Mucosa of rectum (tissue), 2 donors: Measurements from ENCODE around the gene METAP2.

Experiments used
- H3K27ac ChIP-seq, 2 donors: one replicate each; pipeline ENCODE4 v1.7.0; 2013; ENCODE audit warnings: inconsistent platforms in 2 of 2, low read depth in 2 of 2, low read length in 2 of 2
- H3K27me3 ChIP-seq, 2 donors: one replicate each; pipeline ENCODE4 v1.7.0; 2013; ENCODE audit warnings: low read length in 2 of 2; ENCODE audit not compliant: control insufficient read depth in 2 of 2, insufficient read depth in 2 of 2
- H3K36me3 ChIP-seq, 2 donors: one replicate each; pipeline ENCODE4 v1.7.0; 2013; ENCODE audit warnings: low read length in 2 of 2; ENCODE audit not compliant: control insufficient read depth in 2 of 2, insufficient read depth in 2 of 2
- H3K4me1 ChIP-seq, 2 donors: one replicate each; pipeline ENCODE4 v1.7.0; 2013; ENCODE audit warnings: low read length in 2 of 2, mild to moderate bottlenecking in 1 of 2; ENCODE audit not compliant: control insufficient read depth in 2 of 2, insufficient read depth in 2 of 2
- H3K4me3 ChIP-seq, 2 donors: one replicate each; pipeline ENCODE4 v1.7.0; 2013; ENCODE audit warnings: low read length in 2 of 2
- H3K9ac ChIP-seq, 2 donors: one replicate each; pipeline ENCODE4 v1.7.0; 2013; ENCODE audit warnings: low read length in 2 of 2, low read depth in 1 of 2, mild to moderate bottlenecking in 1 of 2
- H3K9me3 ChIP-seq, 2 donors: one replicate each; pipeline ENCODE4 v1.7.0; 2013; ENCODE audit warnings: low read length in 2 of 2; ENCODE audit not compliant: control insufficient read depth in 2 of 2
- donor health status: healthy.
- donor health status: Normal muscosa, but diverticular disease.

METAP2 gene

DNA sequence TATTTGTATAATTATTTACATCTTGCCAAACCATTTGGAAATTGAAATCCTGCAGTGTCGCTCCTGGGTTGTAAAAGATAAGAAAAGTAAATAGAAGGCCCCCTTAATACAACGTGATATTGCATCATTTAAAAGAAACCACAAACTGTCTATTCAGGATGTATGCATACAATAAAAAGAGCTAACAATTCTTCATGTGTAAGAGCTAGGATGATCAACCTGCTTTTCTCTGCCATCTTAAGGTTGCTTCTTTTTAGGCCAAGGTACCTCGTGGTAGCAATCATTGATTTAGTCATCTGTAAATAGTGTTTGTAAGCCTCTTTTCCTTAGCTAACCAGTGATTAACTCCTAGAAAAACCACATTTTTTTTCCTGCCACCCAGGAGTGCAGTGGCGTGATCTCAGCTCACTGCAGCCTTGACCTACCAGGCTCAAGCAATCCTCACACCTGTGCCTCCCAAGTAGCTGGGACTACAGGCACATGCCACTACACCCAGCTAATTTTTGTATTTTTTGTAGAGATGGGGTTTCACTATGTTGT is 80.7 kb downstream of the METAP2 start:
- Histone ChIP-seq H3K9me3 (no peaks in the 10 kb centered on the region), H3K27me3 (peaks cover 0 to 2% of the 10 kb centered on the region in 2 donors), H3K9ac (no peak overlapping the region), H3K27ac (no peak overlapping the region), H3K4me1 (no peaks in the 10 kb centered on the region), H3K36me3 (no peaks in the 10 kb centered on the region), H3K4me3 (no peak overlapping the region)

GRCh38 chr12:95557625-95558024 is 83.7 kb downstream of the METAP2 start:
- no peak overlapping the region for H3K4me3 ChIP-seq
- no peaks in the 10 kb centered on the region for H3K9me3 ChIP-seq
- H3K9ac ChIP-seq = no peak overlapping the region
- no peaks in the 10 kb centered on the region for H3K36me3 ChIP-seq
- H3K27me3 ChIP-seq = peaks cover 0 to 2% of the 10 kb centered on the region in 2 donors
- H3K4me1 ChIP-seq = no peaks in the 10 kb centered on the region
- H3K27ac ChIP-seq = no peak overlapping the region
